Testis (tissue), 3 donors: ENCODE data around the gene GRM4. TPM values are rescaled to one million over a fixed set of nuclear protein-coding genes. Genes with fewer than 3 reads are reported as not detected.
A peak's percentile ranks its signal among the peaks of the same experiment; 100 is the strongest.

ENCODE experiments used
- DNase-seq: peaks from one replicate; pipeline ENCODE4 v3.0.0-alpha.2; 2019
- H3K27ac ChIP-seq, 2 donors: fragments of 200-600 bp; sonication (generic); one replicate each; pipeline ENCODE4 v1.5.1; 2019
- H3K27me3 ChIP-seq: fragments of 200-600 bp; sonication (generic); one replicate; pipeline ENCODE4 v1.5.1; 2019
- H3K36me3 ChIP-seq: fragments of 200-600 bp; sonication (generic); one replicate; pipeline ENCODE4 v1.5.1; 2017; ENCODE audit warnings: low read depth; ENCODE audit errors: missing control alignments
- H3K4me1 ChIP-seq: fragments of 200-600 bp; sonication (generic); one replicate; pipeline ENCODE4 v1.5.1; 2019
- H3K4me3 ChIP-seq, 2 donors: fragments of 200-600 bp; sonication (generic); one replicate each; pipeline ENCODE4 v1.5.1; 2017 to 2019
- H3K9me3 ChIP-seq: fragments of 200-600 bp; sonication (generic); one replicate; pipeline ENCODE4 v1.5.1; 2017
- POLR2A ChIP-seq: fragments of 450-650 bp; IDR thresholded peaks from one replicate; pipeline ENCODE4 v1.6.1; 2017; ENCODE audit warnings: antibody characterized with exemption, mild to moderate bottlenecking, moderate library complexity
- WGBS, 2 donors: methylation state at CpG; one replicate each; pipeline ENCODE4 v1.1.5; 2018; 5-methylcytosine and 5-hydroxymethylcytosine counted together
- intact Hi-C: fragments of 100-400 bp; cut with DNase I; formaldehyde crosslinking; loops from one replicate; pipeline ENCODE4 v1.15.1; 2023; ENCODE audit warnings: low total_unique reads
- polyA plus RNA-seq: library from polyadenylated mRNA; stranded (reverse); fragments of 350-450 nt; fragmentation: Illumina TruSeq; extraction: RNeasy Lipid Tissue Mini Kit (QIAGEN cat#74804); gene quantifications from one replicate; pipeline ENCODE4 v1.2.3, GENCODE V29; 2014; ENCODE audit warnings: low read depth, low replicate concordance; ENCODE audit not compliant: insufficient read depth
- total RNA-seq, 2 donors: library from RNA; depleted of rRNA; stranded (reverse); fragments of >200 nt; gene quantifications; one replicate each; pipeline ENCODE4 v1.2.3, GENCODE V29; 2016
- TF ChIP-seq, protein P1 (sequence below), 3 experiments: fragments of 450-650 bp in 2 of 3; fragments of 200-600 bp in 1 of 3; sonication (generic) in 1 of 3; IDR thresholded peaks; one replicate each; pipeline ENCODE4 v1.5.1; 2016 to 2019; ENCODE audit warnings: antibody characterized with exemption in 3 of 3, mild to moderate bottlenecking in 2 of 3, moderate library complexity in 1 of 3

Gene GRM4
- total and polyA plus RNA-seq, 3 donors from 2014 or later, result 1.6 to 3.5 (median 3.5) TPM

DNA sequence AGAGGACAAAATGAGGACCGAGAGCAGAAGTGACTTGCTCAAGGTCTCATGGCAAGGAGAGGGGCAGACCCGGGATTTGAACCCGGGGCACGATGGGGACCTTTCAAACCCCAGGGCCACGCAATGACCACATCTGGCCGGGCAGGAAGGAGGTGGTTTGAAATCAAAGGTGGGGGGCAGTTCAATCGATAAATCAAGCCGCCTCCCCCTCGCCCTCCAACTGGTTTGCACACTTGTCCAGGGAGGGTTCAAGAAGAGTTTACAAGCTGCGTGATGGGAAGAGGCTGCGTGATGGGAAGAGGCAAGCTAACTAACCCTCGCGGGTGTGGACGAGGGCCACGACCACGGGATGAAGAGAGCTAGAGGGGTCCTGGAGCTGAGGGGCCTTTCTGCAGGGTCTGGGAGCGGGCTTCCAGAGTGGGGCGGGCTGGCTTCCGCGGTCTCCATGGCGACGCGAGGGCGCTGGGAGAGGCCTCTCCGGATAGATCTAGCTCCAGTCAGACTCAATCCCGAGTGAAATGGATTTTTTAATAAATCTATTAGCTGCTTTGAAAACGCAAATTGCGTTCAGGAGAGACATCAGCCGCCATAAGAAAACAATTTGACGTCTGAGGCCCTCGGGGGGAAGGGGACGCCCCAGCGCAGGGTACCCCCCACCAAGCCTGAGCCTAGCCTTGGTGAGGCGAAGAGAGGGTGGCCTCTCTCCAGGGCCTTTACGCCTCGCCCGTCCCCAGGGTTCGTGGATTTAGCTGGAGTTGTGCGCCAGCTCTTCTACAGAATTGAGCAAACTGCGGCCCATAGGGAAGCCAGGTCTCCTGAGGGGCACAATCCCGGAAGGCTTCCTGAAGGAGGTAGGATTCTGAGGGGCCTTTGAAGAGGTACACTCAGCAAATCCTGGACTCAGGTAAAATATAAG lies 143.9 kb downstream of the GRM4 start:
- Histone ChIP-seq H3K9me3 (no peaks in the 10 kb centered on the region), H3K36me3 (no peaks in the 10 kb centered on the region), H3K4me3 (peak overlapping the region in 1 of 2 donors; percentile 38), H3K27ac (no peak overlapping the region), H3K4me1 (no peaks in the 10 kb centered on the region), H3K27me3 (no peaks in the 10 kb centered on the region)
- WGBS, 2 donors, result 34 to 45% methylated on average over 37 to 41 of the region's 41 CpGs
- DNase-seq, result peak; percentile 31
- intact Hi-C loops, result no loop called here
- no peak for TF ChIP-seq POLR2A
- TF ChIP-seq, protein P1, sequence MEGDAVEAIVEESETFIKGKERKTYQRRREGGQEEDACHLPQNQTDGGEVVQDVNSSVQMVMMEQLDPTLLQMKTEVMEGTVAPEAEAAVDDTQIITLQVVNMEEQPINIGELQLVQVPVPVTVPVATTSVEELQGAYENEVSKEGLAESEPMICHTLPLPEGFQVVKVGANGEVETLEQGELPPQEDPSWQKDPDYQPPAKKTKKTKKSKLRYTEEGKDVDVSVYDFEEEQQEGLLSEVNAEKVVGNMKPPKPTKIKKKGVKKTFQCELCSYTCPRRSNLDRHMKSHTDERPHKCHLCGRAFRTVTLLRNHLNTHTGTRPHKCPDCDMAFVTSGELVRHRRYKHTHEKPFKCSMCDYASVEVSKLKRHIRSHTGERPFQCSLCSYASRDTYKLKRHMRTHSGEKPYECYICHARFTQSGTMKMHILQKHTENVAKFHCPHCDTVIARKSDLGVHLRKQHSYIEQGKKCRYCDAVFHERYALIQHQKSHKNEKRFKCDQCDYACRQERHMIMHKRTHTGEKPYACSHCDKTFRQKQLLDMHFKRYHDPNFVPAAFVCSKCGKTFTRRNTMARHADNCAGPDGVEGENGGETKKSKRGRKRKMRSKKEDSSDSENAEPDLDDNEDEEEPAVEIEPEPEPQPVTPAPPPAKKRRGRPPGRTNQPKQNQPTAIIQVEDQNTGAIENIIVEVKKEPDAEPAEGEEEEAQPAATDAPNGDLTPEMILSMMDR (IDR thresholded peaks at IDR 0.05), result no peak

DNA sequence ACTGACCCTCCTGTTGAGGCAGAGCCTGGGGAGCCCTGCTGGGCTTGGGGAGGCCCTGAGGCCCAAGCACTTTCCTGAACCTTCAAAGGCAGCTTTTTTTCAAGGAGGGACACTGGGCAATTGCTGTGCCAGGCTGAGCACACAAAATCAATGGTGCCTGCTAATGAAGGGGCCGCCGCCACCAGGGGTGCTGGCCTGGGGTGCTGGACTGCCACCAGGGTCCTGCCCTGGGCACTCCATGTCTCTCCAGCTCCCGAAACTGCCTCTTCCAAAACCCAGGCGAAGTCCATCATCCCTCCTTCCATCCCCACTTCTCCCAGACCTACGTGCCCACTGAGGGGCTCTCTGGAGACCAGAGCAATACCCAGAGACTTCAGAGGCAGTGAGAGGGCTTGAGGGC lies 145.6 kb downstream of the GRM4 start:
- Histone ChIP-seq H3K36me3 (no peaks in the 10 kb centered on the region), H3K4me1 (no peaks in the 10 kb centered on the region), H3K4me3 (no peak overlapping the region), H3K9me3 (no peaks in the 10 kb centered on the region), H3K27ac (no peak overlapping the region), H3K27me3 (no peaks in the 10 kb centered on the region)
- TF ChIP-seq POLR2A, result no peak
- TF ChIP-seq, protein P1 (IDR thresholded peaks at IDR 0.05), result no peak
- intact Hi-C loops, result no loop called here
- no peak for DNase-seq
- WGBS, 2 donors, result 93 to 98% methylated on average over 4 to 5 of the region's 5 CpGs

DNA sequence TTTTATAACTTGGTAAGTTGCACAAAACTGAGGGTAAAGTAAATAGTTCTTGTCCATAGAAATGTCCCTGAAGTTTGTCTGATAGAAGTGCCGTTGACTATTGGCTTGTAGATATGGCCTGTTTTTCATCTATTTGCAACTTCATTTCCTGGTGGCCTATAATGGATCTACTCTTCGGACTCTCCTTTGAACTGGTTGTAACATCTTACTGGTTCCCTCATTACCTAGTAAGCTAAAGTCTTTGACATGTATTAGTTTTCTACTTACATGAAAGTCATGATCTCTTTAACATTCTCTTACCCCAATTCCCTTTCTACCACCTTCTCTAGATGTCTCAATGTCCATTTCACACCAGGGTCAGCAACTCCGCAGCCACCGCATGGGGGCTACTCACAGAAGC lies 146.3 kb downstream of the GRM4 start:
- intact Hi-C loops, result no loop called here
- TF ChIP-seq, protein P1 (IDR thresholded peaks at IDR 0.05), result no peak
- no peak for TF ChIP-seq POLR2A
- Histone ChIP-seq H3K27me3 (no peaks in the 10 kb centered on the region), H3K27ac (no peak overlapping the region), H3K4me3 (no peak overlapping the region), H3K9me3 (no peaks in the 10 kb centered on the region), H3K36me3 (no peaks in the 10 kb centered on the region), H3K4me1 (no peaks in the 10 kb centered on the region)
- no peak for DNase-seq
- WGBS, 2 donors, result 93 to 97% methylated on average over 4 of the region's 4 CpGs

DNA sequence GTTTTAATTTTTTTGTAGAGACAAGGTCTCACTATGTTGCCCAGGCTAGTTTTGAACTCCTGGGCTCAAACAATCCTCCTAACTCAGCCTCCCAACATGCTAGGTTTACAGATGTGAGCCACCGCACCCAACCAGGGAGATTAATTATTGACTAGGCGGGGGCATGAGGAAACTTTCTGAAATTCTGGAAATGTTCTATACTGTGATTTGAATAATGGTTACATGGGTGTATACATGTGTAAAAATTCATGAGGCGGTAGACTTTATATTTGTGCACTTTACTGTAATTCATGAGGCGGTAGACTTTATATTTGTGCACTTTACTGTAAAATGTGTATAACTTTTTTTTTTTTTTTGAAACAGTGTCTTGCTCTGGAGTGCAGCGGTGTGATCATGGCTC lies 147.2 kb downstream of the GRM4 start:
- H3K4me3 ChIP-seq, result no peak overlapping the region
- WGBS, 2 donors, result 93 to 98% methylated on average over 5 of the region's 5 CpGs
- H3K36me3 ChIP-seq, result no peaks in the 10 kb centered on the region
- H3K4me1 ChIP-seq, result no peaks in the 10 kb centered on the region
- no peaks in the 10 kb centered on the region for H3K9me3 ChIP-seq
- DNase-seq, result no peak
- H3K27me3 ChIP-seq, result no peaks in the 10 kb centered on the region
- no peak for TF ChIP-seq POLR2A
- TF ChIP-seq, protein P1 (IDR thresholded peaks at IDR 0.05), result no peak
- intact Hi-C loops, result no loop called here
- no peak overlapping the region for H3K27ac ChIP-seq
